Common myeloid progenitor, CD34-positive (primary cell): ENCODE results near the gene CD79A.

Source experiments
- CTCF ChIA-PET: fragments of 350-600 bp; sonication (Branson Sonifier 250); formaldehyde crosslinking; loops from one replicate; lab custom pipeline; 2021; ENCODE audit warnings: antibody characterized with exemption; lab: Charles Lee
- POLR2A ChIA-PET: fragments of 350-600 bp; sonication (Branson Sonifier 250); formaldehyde crosslinking; loops from one replicate; lab custom pipeline; 2021; ENCODE audit warnings: antibody characterized with exemption; lab: Charles Lee
- DNase-seq, 3 donors: peaks; one replicate each; pipeline versions ENCODE4 v3.0.0 to v3.0.0-alpha.2; 2013
- H3K27ac ChIP-seq, 2 experiments: 1 replicate in 1 of 2; 2 replicates in 1 of 2; pipeline ENCODE4 v1.7.0; 2013; ENCODE audit warnings: inconsistent platforms in 2 of 2, low read length in 2 of 2, mild to moderate bottlenecking in 2 of 2, low read depth in 1 of 2, moderate library complexity in 1 of 2; ENCODE audit not compliant: severe bottlenecking in 2 of 2, insufficient read depth in 1 of 2, poor library complexity in 1 of 2
- H3K27me3 ChIP-seq, 5 experiments: replicated peaks in 2 of 5; 1 replicate in 3 of 5; 2 replicates in 2 of 5; pipeline versions ENCODE4 v1.6.1 to v1.7.0; 2013; ENCODE audit warnings: low read length in 4 of 5, mild to moderate bottlenecking in 2 of 5, moderate library complexity in 2 of 5, inconsistent platforms in 1 of 5; ENCODE audit not compliant: insufficient read depth in 5 of 5, control insufficient read depth in 4 of 5
- H3K36me3 ChIP-seq, 4 experiments: 1 replicate in 2 of 4; 2 replicates in 2 of 4; pipeline versions ENCODE4 v1.6.1 to v1.7.0; 2013; ENCODE audit warnings: low read length in 3 of 4, control low read depth in 1 of 4, mild to moderate bottlenecking in 1 of 4; ENCODE audit not compliant: control insufficient read depth in 4 of 4, insufficient read depth in 4 of 4
- H3K4me1 ChIP-seq, 4 experiments: 1 replicate in 3 of 4; 2 replicates in 1 of 4; pipeline versions ENCODE4 v1.6.1 to v1.7.1; 2013; ENCODE audit warnings: low read length in 3 of 4, mild to moderate bottlenecking in 3 of 4, control low read depth in 1 of 4, inconsistent platforms in 1 of 4, moderate library complexity in 1 of 4; ENCODE audit not compliant: control insufficient read depth in 4 of 4, insufficient read depth in 4 of 4; ENCODE audit errors: control extremely low read depth in 1 of 4
- H3K4me3 ChIP-seq, 7 experiments: 1 replicate in 4 of 7; 2 replicates in 3 of 7; pipeline versions ENCODE4 v1.5.1 to v1.7.0; 2013; ENCODE audit warnings: mild to moderate bottlenecking in 7 of 7, low read length in 6 of 7, moderate library complexity in 6 of 7, inconsistent platforms in 2 of 7, low read depth in 2 of 7, control low read depth in 1 of 7; ENCODE audit not compliant: insufficient read depth in 4 of 7, control insufficient read depth in 1 of 7; ENCODE audit errors: extremely low read depth in 1 of 7
- H3K9me3 ChIP-seq, 5 experiments: 1 replicate in 4 of 5; 2 replicates in 1 of 5; pipeline versions ENCODE4 v1.6.1 to v1.7.1; 2013; ENCODE audit warnings: low read length in 4 of 5, mild to moderate bottlenecking in 2 of 5, inconsistent platforms in 1 of 5, low read depth in 1 of 5, moderate library complexity in 1 of 5; ENCODE audit not compliant: control insufficient read depth in 4 of 5, insufficient read depth in 2 of 5; ENCODE audit errors: control extremely low read depth in 1 of 5
- WGBS: methylation state at CpG from one replicate; pipeline ENCODE4 v1.1.5; 2013; ENCODE audit not compliant: insufficient coverage; 5-methylcytosine and 5-hydroxymethylcytosine counted together

CD79A gene

DNA sequence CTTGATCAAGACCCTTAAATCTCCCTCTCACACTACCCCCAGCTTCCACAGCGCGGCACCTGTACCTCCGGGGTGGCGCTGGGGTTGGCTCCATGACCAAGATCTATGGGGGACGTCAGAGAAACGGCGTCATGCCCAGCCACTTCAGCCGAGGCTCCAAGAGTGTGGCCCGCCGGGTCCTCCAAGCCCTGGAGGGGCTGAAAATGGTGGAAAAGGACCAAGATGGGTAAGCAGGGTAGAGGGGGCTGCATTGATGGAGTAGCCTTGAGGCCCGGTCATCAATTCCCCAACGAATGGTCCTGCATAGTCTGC lies 8.1 kb upstream of the CD79A start:
- Histone ChIP-seq H3K4me3 (no peak overlapping the region), H3K36me3 (peaks cover 15 to 68% (median 49%) of the 10 kb centered on the region in 4 experiments), H3K4me1 (peaks cover 9 to 87% (median 71%) of the 10 kb centered on the region in 4 experiments), H3K27me3 (no peaks in the 10 kb centered on the region), H3K9me3 (no peaks in the 10 kb centered on the region), H3K27ac (peak overlapping the region in 1 of 2 experiments; percentile 67)
- 93% methylated on average over 10 of the region's 12 CpGs for WGBS
- no peak for DNase-seq
- ChIA-PET POLR2A (no interaction called here), CTCF (interaction anchor here (0.5 to 1.6 kb wide), 7 partner anchors 9 to 75 kb away, joined by 3 to 5 read pairs (median 3); partner anchors contain the start of gene RPS19)

DNA sequence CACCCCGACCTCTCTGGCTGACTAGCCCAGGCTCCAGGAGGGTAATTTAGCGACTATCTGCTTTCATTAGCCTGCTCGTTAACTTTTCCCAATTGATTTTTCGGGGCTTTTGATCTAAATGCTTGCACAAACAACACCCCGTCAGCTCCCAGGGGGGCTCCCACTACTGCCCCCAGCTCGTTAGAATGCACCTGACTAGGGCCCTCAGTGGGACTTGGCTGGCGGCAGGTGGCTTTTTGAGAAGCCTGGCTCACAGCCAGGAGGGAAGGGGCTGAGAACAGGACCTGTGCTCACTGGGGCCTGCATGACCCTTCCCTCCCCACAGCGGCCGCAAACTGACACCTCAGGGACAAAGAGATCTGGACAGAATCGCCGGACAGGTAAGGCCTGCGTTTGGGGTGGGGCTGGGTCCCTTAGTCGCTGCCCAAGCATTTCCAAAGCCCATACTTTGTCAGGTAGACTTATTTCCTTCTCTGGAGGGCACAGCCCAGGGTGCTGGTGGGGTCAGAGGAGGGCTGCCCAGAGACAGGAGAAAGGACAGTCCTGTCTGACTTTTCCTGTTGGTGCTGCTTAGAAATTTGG lies 7.6 kb upstream of the CD79A start:
- DNase-seq, result no peak
- Histone ChIP-seq H3K4me3 (no peak overlapping the region), H3K4me1 (peaks cover 9 to 82% (median 68%) of the 10 kb centered on the region in 4 experiments), H3K27ac (peak overlapping the region in 1 of 2 experiments; percentile 67), H3K36me3 (peaks cover 9 to 63% (median 44%) of the 10 kb centered on the region in 4 experiments), H3K27me3 (no peaks in the 10 kb centered on the region), H3K9me3 (no peaks in the 10 kb centered on the region)
- WGBS, result 98% methylated on average over 11 of the region's 13 CpGs
- POLR2A ChIA-PET, result no interaction called here
- CTCF ChIA-PET, result interaction anchor here (0.5 to 4.8 kb wide), 6 partner anchors 8 to 74 kb away, joined by 3 to 48 read pairs (median 4); partner anchors contain the start of gene RPS19

GRCh38 chr19:41870401-41870873 lies 6.6 kb upstream of the CD79A start:
- Histone ChIP-seq H3K27me3 (no peaks in the 10 kb centered on the region), H3K27ac (peak overlapping the region in 1 of 2 experiments; percentile 33), H3K4me1 (peaks cover 10 to 81% (median 65%) of the 10 kb centered on the region in 4 experiments), H3K36me3 (peaks cover 5 to 54% (median 35%) of the 10 kb centered on the region in 4 experiments), H3K4me3 (no peak overlapping the region), H3K9me3 (no peaks in the 10 kb centered on the region)
- ChIA-PET CTCF (interaction anchor here (0.8 to 4.8 kb wide), 6 partner anchors 9 to 67 kb away, joined by 4 to 48 read pairs (median 4); partner anchors contain the start of gene RPS19), POLR2A (interaction anchor here (1.1 kb wide), 1 partner anchor 10 kb away, joined by 6 read pairs; the partner anchor contains the start of gene RPS19)
- no peak for DNase-seq
- no CpG with 5 or more reads among the region's 3 CpGs for WGBS

DNA sequence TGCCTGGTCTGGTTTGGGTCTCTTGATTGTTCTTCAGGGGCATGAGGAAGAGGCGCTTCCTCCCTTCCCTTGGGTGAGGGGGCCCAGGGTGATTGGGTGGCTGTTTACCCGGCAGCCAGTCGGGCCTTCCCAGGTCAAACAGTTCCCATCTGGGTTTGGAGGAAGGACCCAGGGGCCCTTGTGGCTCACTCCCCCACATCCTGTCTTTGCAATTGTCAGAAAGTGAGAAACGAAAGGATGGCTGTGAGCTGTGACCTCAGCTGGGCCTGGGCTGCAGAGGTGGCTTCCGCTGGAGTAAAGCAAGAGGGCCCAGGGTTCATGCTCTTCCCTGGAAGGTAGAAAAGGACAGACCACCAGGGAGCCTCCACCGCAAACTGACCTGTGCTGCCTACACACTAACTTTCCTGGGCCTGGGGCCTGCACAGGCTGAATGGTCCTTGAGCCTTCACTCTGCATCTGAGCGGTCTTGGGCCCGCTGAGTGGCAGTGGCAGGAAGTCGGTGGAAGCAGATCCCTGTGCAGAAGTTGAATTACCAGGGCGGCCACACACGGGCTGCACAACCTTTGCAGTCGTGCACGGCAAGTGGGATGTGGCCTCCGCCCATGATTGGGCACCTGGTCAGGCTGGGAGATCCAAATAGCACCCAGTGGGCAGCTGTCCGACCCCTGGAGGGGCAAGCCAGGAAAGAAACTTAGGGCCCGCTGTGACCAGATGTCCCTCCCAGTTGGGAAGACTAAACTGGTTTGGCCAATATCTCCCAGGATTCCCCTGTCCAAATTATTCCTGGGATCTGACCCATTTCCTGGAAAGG lies 5.3 kb upstream of the CD79A start:
- Histone ChIP-seq H3K4me1 (peaks cover 17 to 88% (median 72%) of the 10 kb centered on the region in 4 experiments), H3K27me3 (no peaks in the 10 kb centered on the region), H3K4me3 (peak overlapping the region in 5 of 7 experiments; percentile 9 to 36 (median 16)), H3K36me3 (peaks cover 3 to 45% (median 31%) of the 10 kb centered on the region in 4 experiments), H3K27ac (peak overlapping the region; percentile 19 to 29), H3K9me3 (no peaks in the 10 kb centered on the region)
- CTCF ChIA-PET, result interaction anchor here (0.8 to 7.9 kb wide), 13 partner anchors 10 to 86 kb away, joined by 4 to 82 read pairs (median 11); partner anchors contain the start of genes RABAC1 and RPS19
- 3% methylated on average over 15 of the region's 16 CpGs for WGBS
- peak; percentile 64 to 83 (median 80) for DNase-seq
- POLR2A ChIA-PET, result interaction anchor here (1.4 kb wide), 1 partner anchor 11 kb away, joined by 8 read pairs; the partner anchor contains the start of gene RPS19

DNA sequence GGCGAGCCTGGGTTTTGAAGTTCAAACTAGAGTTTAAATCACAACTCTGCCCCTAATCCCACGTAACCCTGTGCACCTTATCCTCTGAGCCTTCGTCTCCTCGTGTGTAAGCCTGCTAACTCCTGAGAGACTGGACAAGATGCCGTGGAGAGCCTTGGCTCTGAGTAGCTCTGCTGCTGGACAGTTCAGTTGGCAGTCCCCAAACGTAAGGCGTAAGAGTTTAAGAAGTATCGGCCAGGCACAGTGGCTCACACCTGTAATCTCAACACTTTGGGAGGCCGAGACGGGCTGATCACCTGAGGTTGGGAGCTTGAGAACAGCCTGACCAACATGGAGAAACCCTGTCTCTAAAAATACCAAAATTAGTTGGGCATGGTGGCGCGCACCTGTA lies 4.7 kb upstream of the CD79A start:
- Histone ChIP-seq H3K36me3 (peaks cover 3 to 43% (median 29%) of the 10 kb centered on the region in 4 experiments), H3K4me3 (peak overlapping the region in 3 of 7 experiments; percentile 9 to 36 (median 24)), H3K4me1 (peaks cover 18 to 89% (median 76%) of the 10 kb centered on the region in 4 experiments), H3K27me3 (no peaks in the 10 kb centered on the region), H3K27ac (peak overlapping the region; percentile 19 to 29), H3K9me3 (no peaks in the 10 kb centered on the region)
- POLR2A ChIA-PET, result interaction anchor here (0.7 to 1.4 kb wide), 5 partner anchors 9 to 19 kb away, joined by 3 to 8 read pairs (median 5); partner anchors contain the start of gene RPS19
- CTCF ChIA-PET, result interaction anchor here (1.0 to 7.9 kb wide), 16 partner anchors 9 to 85 kb away, joined by 4 to 82 read pairs (median 10); partner anchors contain the start of genes ERFL, RABAC1 and RPS19
- no peak for DNase-seq
- WGBS, result 97% methylated on average over 12 of the region's 12 CpGs

GRCh38 chr19:41872775-41873647 lies 4.1 kb upstream of the CD79A start:
- POLR2A ChIA-PET, result interaction anchor here (0.7 to 1.4 kb wide), 5 partner anchors 8 to 85 kb away, joined by 3 to 8 read pairs (median 4); no protein-coding TSS in a partner anchor
- H3K27ac ChIP-seq, result peak overlapping the region in 1 of 2 experiments; percentile 1
- no peaks in the 10 kb centered on the region for H3K27me3 ChIP-seq
- CTCF ChIA-PET, result interaction anchor here (1.0 to 7.9 kb wide), 20 partner anchors 9 to 85 kb away, joined by 3 to 82 read pairs (median 9); partner anchors contain the start of genes ERFL, RABAC1 and RPS19
- H3K9me3 ChIP-seq, result no peaks in the 10 kb centered on the region
- peaks cover 2 to 37% (median 26%) of the 10 kb centered on the region in 4 experiments for H3K36me3 ChIP-seq
- H3K4me1 ChIP-seq, result peaks cover 18 to 91% (median 80%) of the 10 kb centered on the region in 4 experiments
- peak overlapping the region in 1 of 7 experiments; percentile 36 for H3K4me3 ChIP-seq
- peak in 2 of 3 donors; percentile 64 to 67 for DNase-seq
- WGBS, result 39% methylated on average over 16 of the region's 18 CpGs
